ENCODE measurements around the gene PLCD3. TPM values are rescaled to one million over a fixed set of nuclear protein-coding genes. Genes with fewer than 3 reads are reported as not detected.

Gene PLCD3
- total RNA-seq, 1 donor from 2014 or later: 1.4 TPM

DNA sequence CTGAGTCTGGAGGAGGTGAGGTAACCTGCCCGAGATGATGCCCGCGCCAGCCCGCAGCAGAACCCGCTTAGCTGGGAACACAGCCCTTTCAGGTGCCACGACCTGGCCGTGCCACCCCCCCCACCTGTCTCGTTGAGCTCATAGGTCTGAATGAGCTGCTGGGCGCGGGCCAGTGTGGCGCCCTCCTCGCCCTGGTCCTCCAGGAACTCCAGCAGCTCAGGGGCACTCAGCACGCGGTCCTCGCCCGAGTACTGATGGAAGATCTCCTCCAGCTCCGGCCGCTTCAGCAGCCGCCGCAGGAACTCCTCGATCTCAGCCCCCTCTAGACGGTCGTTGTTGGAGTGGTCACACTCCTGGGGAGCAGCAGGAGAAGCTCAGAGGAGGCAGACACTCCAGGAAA, 13.6 kb downstream of the PLCD3 start:
- TF ChIP-seq, protein P1, sequence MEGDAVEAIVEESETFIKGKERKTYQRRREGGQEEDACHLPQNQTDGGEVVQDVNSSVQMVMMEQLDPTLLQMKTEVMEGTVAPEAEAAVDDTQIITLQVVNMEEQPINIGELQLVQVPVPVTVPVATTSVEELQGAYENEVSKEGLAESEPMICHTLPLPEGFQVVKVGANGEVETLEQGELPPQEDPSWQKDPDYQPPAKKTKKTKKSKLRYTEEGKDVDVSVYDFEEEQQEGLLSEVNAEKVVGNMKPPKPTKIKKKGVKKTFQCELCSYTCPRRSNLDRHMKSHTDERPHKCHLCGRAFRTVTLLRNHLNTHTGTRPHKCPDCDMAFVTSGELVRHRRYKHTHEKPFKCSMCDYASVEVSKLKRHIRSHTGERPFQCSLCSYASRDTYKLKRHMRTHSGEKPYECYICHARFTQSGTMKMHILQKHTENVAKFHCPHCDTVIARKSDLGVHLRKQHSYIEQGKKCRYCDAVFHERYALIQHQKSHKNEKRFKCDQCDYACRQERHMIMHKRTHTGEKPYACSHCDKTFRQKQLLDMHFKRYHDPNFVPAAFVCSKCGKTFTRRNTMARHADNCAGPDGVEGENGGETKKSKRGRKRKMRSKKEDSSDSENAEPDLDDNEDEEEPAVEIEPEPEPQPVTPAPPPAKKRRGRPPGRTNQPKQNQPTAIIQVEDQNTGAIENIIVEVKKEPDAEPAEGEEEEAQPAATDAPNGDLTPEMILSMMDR (IDR thresholded peaks at IDR 0.05): no peak
- POLR2A ChIA-PET: no interaction called here
- Mint-ChIP-seq H3K4me1 (no peaks in the 10 kb centered on the region), H3K27ac (no peak overlapping the region), H3K27me3 (peaks cover 9% of the 10 kb centered on the region), H3K9me3 (no peaks in the 10 kb centered on the region), H3K4me3 (no peak overlapping the region), H3K36me3 (ENCODE audit: low read depth) (no peaks in the 10 kb centered on the region)
- CTCF ChIA-PET: no interaction called here
- ATAC-seq (ENCODE audit: low read depth): no peak
- intact Hi-C loops (cut with micrococcal nuclease): no loop called here
- no peak for DNase-seq

DNA sequence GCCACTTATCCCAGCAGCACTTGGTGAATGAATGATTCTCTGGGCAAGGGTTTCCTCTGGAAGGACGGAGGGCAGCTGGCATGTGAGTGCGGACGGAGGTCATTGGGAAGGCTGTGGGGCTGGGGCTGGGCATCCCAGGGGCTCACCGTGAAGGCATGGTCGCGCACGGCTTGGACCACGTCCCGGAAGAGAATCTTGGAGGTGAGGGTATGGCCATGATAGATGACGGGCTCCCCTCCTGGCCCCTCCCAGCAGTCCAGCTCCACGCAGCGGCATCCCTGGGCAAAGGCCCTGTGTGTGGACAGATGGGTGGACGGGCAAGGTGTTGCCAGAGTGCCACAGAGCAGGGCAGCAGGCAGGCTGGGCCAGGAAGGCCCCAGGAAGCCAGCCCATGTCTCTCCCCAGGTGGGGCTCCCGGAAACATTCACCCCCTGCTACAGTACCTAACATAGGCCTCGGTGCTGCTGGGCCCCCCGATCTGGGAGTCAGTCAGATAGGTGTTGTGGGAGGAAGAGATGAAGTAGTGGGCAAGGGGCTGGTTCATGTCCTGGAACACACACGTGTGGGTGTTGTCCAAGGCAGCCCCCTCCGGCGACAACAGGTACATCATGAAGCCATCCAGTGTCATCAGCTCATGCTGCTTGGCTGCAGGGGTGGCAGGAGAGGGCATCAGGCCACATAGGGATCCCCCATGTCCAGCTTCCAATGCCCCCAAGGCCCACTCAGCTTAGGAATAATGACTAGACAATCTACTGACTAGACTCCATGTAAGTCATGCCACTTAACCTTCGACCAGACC, 14.3 kb downstream of the PLCD3 start:
- ATAC-seq (ENCODE audit: low read depth) (no peak), DNase-seq (no peak)
- TF ChIP-seq, protein P1 (IDR thresholded peaks at IDR 0.05): no peak
- no peaks in the 10 kb centered on the region for H3K4me1 Mint-ChIP-seq
- H3K36me3 Mint-ChIP-seq (ENCODE audit: low read depth): no peaks in the 10 kb centered on the region
- intact Hi-C loops (cut with micrococcal nuclease): no loop called here
- H3K27ac Mint-ChIP-seq: no peak overlapping the region
- peaks cover 9% of the 10 kb centered on the region for H3K27me3 Mint-ChIP-seq
- no peak overlapping the region for H3K4me3 Mint-ChIP-seq
- no peaks in the 10 kb centered on the region for H3K9me3 Mint-ChIP-seq
- POLR2A ChIA-PET: no interaction called here
- CTCF ChIA-PET: no interaction called here

DNA sequence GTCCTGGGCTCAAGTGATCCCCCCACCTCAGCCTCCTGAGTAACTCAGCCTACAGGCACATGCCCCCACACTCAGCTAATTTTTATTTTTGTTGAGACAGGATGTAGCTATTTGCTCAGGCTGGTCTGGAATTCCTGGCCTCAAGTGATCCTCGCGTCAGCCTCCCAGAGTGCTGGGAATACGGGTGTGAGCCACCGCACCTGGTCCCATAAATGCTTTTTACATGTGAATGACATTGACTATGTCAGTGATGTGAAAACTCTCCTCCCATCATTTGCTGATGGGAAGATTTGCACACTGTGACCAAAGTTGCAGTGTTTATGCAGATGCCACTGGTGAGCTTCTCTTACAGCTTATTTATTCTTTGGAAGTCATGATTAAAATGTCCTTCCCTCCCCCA, 15.0 kb downstream of the PLCD3 start:
- TF ChIP-seq, protein P1 (IDR thresholded peaks at IDR 0.05): no peak
- H3K36me3 Mint-ChIP-seq (ENCODE audit: low read depth): no peaks in the 10 kb centered on the region
- no peak overlapping the region for H3K27ac Mint-ChIP-seq
- ATAC-seq (ENCODE audit: low read depth) (no peak), DNase-seq (no peak)
- H3K27me3 Mint-ChIP-seq: peaks cover 9% of the 10 kb centered on the region
- H3K4me1 Mint-ChIP-seq: peaks cover under 1% of the 10 kb centered on the region
- no peak overlapping the region for H3K4me3 Mint-ChIP-seq
- intact Hi-C loops (cut with micrococcal nuclease): no loop called here
- CTCF ChIA-PET: no interaction called here
- no peaks in the 10 kb centered on the region for H3K9me3 Mint-ChIP-seq
- POLR2A ChIA-PET: no interaction called here

DNA sequence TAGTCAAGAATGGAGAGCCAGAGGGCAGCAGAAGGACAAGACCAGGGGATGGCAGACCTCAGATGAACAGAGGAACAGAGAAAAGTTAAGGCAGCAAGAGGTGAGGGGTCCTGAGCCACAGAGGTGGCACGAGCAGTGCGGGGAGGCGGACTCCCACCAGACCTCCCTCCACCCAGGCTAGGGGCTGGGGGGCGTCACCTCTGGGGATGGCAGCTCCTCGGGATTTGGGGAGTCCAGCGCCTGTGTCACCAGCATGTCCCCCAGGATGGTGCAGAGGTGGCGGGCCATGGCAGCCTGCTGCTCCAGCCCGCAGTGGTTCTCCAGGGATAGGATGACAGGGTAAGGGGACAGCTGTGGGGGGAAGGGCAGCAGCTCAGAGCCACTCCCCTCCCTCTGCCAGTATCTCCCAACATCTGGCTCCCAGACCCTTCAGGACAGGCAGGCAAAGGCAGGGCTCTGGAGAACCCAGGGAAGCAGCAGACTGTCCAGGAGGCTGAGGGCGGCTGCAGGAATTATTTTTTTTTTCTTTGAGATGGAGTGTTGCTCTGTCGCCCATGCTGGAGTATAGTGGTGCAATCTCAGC, 15.8 kb downstream of the PLCD3 start:
- H3K4me1 Mint-ChIP-seq: peaks cover 9% of the 10 kb centered on the region
- TF ChIP-seq, protein P1 (IDR thresholded peaks at IDR 0.05): no peak
- DNase-seq (no peak), ATAC-seq (ENCODE audit: low read depth) (no peak)
- no peak overlapping the region for H3K27ac Mint-ChIP-seq
- H3K36me3 Mint-ChIP-seq (ENCODE audit: low read depth): no peaks in the 10 kb centered on the region
- H3K4me3 Mint-ChIP-seq: no peak overlapping the region
- POLR2A ChIA-PET: no interaction called here
- peaks cover 6% of the 10 kb centered on the region for H3K27me3 Mint-ChIP-seq
- CTCF ChIA-PET: no interaction called here
- H3K9me3 Mint-ChIP-seq: no peaks in the 10 kb centered on the region
- intact Hi-C loops (cut with micrococcal nuclease): no loop called here

DNA sequence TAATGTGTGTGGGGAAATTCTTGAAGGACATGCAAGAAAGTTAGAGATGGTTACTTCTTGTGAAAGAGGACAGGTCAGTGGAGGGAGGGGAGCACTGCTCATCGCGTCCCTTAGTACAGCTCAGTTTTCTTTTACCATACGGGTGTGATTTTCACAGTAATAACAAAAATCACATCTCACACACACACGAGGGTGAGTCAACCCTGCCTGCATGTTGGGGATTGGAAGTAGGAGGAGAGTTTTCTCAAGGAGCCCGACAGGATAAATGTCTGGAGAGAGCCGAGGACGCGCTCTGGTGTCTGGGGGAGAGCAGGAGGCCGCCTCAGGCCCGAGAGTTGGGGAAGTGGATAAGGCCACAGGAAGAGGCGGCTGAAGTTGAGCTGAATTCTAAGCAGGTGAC, 16.4 kb downstream of the PLCD3 start:
- Mint-ChIP-seq H3K9me3 (no peaks in the 10 kb centered on the region), H3K27ac (no peak overlapping the region), H3K4me3 (no peak overlapping the region), H3K27me3 (peaks cover 3% of the 10 kb centered on the region), H3K36me3 (ENCODE audit: low read depth) (no peaks in the 10 kb centered on the region), H3K4me1 (peaks cover 13% of the 10 kb centered on the region)
- DNase-seq (no peak), ATAC-seq (ENCODE audit: low read depth) (no peak)
- ChIA-PET POLR2A (no interaction called here), CTCF (no interaction called here)
- TF ChIP-seq, protein P1 (IDR thresholded peaks at IDR 0.05): no peak
- intact Hi-C loops (cut with micrococcal nuclease): no loop called here
